Epithelial cell of esophagus (primary cell): ENCODE measurements around the gene LSG1.
A peak's percentile ranks its signal among the peaks of the same experiment; 100 is the strongest.

ENCODE experiments used
- DNase-seq: peaks from one replicate; pipeline ENCODE4 v3.0.0; 2010; ENCODE audit warnings: low read depth
- H3K4me3 ChIP-seq: 2 replicates; pipeline ENCODE4 v1.5.1; 2011; ENCODE audit warnings: mild to moderate bottlenecking, low read length, control low read depth
- TF ChIP-seq, protein P1 (sequence below): IDR thresholded peaks from 2 replicates; pipeline ENCODE4 v1.5.1; 2011; ENCODE audit warnings: low read depth, mild to moderate bottlenecking, low read length, control low read depth, inconsistent platforms; ENCODE audit not compliant: insufficient read depth; ENCODE audit errors: missing control alignments

Gene LSG1

DNA sequence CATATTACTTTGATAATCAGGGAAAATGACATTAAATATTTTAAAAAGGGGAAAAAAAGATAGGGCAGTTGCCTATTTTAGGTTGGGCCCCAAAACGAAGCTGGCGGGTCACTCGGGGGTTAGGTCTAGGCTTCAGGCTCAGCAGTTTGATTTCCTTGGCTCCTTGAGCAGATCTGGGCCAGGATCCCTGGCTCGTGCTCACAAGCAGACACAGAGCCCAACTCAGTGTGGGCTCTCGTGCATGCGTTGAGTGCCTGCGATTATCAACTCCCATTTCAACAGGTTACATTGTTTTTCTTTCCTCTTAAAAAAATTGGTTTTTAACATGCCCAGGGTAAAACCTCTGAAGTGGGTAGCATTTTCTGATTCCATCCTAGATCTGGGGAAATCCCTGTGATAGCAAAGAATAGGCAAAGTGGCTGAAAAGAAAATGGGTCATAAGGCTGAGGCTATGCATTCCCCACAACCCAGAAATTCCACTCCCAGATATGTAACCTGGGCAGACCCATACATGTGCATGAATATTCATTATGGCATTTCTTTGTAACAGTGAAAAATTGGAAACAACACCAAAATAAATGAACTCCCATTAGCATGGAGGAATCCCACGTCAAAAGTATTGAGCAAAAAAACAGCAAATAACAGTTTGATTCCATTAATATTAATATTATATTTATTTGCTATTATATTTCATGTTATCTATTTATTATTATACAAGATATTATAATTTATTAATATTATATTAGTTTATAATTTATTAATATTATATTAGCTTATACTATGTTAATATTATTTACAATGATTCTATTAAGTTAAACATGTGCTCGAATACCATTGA is 41.5 kb upstream of the LSG1 start:
- no peak for DNase-seq

GRCh38 chr3:194711913-194712312 is 39.9 kb upstream of the LSG1 start:
- peak; percentile 97 for DNase-seq
- H3K4me3 ChIP-seq, result no peak overlapping the region
- TF ChIP-seq, protein P1, sequence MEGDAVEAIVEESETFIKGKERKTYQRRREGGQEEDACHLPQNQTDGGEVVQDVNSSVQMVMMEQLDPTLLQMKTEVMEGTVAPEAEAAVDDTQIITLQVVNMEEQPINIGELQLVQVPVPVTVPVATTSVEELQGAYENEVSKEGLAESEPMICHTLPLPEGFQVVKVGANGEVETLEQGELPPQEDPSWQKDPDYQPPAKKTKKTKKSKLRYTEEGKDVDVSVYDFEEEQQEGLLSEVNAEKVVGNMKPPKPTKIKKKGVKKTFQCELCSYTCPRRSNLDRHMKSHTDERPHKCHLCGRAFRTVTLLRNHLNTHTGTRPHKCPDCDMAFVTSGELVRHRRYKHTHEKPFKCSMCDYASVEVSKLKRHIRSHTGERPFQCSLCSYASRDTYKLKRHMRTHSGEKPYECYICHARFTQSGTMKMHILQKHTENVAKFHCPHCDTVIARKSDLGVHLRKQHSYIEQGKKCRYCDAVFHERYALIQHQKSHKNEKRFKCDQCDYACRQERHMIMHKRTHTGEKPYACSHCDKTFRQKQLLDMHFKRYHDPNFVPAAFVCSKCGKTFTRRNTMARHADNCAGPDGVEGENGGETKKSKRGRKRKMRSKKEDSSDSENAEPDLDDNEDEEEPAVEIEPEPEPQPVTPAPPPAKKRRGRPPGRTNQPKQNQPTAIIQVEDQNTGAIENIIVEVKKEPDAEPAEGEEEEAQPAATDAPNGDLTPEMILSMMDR, result no peak

More for the DNA sequence above, 41.5 kb upstream of the LSG1 start:
- TF ChIP-seq, protein P1, result no peak
- no peak overlapping the region for H3K4me3 ChIP-seq

DNA sequence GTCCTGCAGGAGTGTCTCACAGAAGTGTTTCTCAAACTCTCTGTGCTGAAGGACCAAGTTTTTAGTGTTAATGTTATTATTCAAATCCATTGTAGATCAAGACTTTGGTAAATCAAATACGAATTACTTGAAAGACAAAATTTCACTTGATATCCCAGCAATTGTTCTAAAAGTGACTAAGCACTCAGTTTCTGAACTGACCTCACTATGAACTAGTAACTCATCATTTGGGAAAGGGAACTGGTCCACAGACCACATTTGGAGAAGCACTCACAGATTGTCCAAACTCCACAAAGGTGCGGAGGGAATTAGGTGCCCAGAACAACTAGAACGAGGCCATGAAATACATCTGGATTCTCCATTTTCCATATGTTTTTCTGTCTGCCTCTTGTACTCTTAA is 39.3 kb upstream of the LSG1 start:
- DNase-seq, result no peak
- no peak overlapping the region for H3K4me3 ChIP-seq
- TF ChIP-seq, protein P1, result no peak

GRCh38 chr3:194707147-194707540 is 35.2 kb upstream of the LSG1 start:
- no peak overlapping the region for H3K4me3 ChIP-seq
- DNase-seq, result no peak
- TF ChIP-seq, protein P1, result no peak

DNA sequence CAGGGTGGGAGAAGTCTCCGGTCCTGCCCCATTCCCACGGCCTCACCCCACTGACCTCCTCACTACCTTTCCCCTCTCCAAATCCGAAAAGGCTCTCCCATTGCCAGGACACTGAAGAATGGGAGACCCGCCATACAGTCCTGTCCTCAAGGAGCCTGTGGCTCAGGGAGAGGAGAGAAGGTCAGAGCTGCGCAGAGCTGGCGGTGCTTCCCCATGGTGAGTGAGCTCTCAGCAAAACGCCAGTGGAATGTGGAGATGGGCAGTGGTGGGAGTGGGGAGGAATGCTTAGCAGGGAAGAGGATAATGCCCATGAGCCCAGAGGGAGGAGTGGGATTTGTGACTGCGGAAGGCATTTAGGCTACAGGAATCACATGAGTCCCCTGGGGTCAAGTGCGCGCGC is 33.8 kb upstream of the LSG1 start:
- no peak overlapping the region for H3K4me3 ChIP-seq
- no peak for DNase-seq
- TF ChIP-seq, protein P1, result no peak

DNA sequence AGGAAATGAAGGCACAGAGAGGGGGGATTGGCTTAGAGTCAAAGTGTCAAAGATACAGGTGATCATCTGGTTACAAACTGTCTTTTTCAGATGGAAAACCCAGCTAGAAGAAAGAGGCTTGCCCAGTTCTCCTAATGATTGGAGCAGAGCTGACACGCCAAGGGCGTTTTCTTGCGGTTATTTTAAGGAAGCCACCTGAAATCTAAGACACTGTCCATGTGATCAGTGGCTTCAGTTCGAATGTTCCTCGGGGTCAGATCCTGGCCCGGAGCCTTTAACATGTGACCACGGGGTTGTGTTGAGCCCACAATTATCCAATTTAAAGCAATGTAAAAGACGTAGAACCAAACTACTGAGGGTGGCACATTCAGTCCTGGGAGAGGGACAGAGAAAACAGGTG is 33.2 kb upstream of the LSG1 start:
- DNase-seq, result no peak
- TF ChIP-seq, protein P1, result no peak
- no peak overlapping the region for H3K4me3 ChIP-seq

DNA sequence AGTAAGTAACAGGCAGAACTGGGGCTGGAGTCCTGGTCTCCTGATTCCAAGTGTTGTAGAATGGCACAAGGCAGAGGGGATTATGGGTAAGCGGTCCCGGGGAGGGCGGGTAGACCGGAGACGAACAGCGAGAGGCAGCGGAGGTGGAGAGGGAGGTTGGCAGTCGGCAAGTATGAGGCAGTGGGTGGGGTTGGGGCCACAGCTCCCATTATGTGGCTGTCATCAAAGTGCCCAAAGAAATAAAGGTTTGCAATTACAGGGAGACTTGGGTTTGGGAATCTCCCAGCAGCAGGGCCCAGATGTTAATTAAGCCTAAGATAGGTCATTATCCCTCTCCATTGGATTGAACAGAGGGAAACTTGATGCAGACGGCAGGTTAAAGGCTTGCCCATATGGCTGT is 30.6 kb upstream of the LSG1 start:
- no peak overlapping the region for H3K4me3 ChIP-seq
- TF ChIP-seq, protein P1, result no peak
- DNase-seq, result no peak
